Liver (tissue), 9 donors: ENCODE results near the gene NPNT. TPM values are rescaled to one million over a fixed set of nuclear protein-coding genes. Genes with fewer than 3 reads are reported as not detected.

Experiments used
- DNase-seq: peaks from one replicate; pipeline ENCODE4 v3.0.0-alpha.2; 2017; ENCODE audit warnings: low spot score
- H3K27ac ChIP-seq, 2 donors: one replicate each; pipeline ENCODE4 v1.7.0; 2013; ENCODE audit warnings: inconsistent platforms in 2 of 2, low read length in 2 of 2, control low read depth in 1 of 2, low read depth in 1 of 2, mild to moderate bottlenecking in 1 of 2
- H3K27me3 ChIP-seq, 4 donors: one replicate each; pipeline versions ENCODE4 v1.6.1 to v1.7.0; 2013; ENCODE audit warnings: low read length in 3 of 4, inconsistent platforms in 1 of 4, mild to moderate bottlenecking in 1 of 4, moderate library complexity in 1 of 4; ENCODE audit not compliant: control insufficient read depth in 4 of 4, insufficient read depth in 4 of 4
- H3K36me3 ChIP-seq, 4 donors: one replicate each; pipeline versions ENCODE4 v1.6.1 to v1.7.0; 2013; ENCODE audit warnings: low read length in 3 of 4, mild to moderate bottlenecking in 3 of 4, low read depth in 1 of 4, moderate library complexity in 1 of 4; ENCODE audit not compliant: control insufficient read depth in 4 of 4, insufficient read depth in 3 of 4
- H3K4me1 ChIP-seq, 4 donors: one replicate each; pipeline versions ENCODE4 v1.6.1 to v1.7.0; 2013; ENCODE audit warnings: low read length in 3 of 4, mild to moderate bottlenecking in 3 of 4, moderate library complexity in 1 of 4; ENCODE audit not compliant: control insufficient read depth in 4 of 4, insufficient read depth in 4 of 4
- H3K4me3 ChIP-seq, 3 donors: one replicate each; pipeline versions ENCODE4 v1.6.1 to v1.7.0; 2013; ENCODE audit warnings: low read length in 3 of 3, control low read depth in 1 of 3, low read depth in 1 of 3, mild to moderate bottlenecking in 1 of 3
- H3K9ac ChIP-seq, 2 donors: one replicate each; pipeline ENCODE4 v1.7.0; 2013; ENCODE audit warnings: low read length in 2 of 2, mild to moderate bottlenecking in 2 of 2, moderate library complexity in 2 of 2, control low read depth in 1 of 2, low read depth in 1 of 2
- H3K9me3 ChIP-seq, 4 donors: one replicate each; pipeline versions ENCODE4 v1.6.1 to v1.7.0; 2013; ENCODE audit warnings: low read length in 3 of 4; ENCODE audit not compliant: control insufficient read depth in 4 of 4
- ATF3 ChIP-seq: IDR thresholded peaks from 2 replicates; pipeline ENCODE4 v1.6.1; 2016; ENCODE audit warnings: antibody characterized with exemption
- CTCF ChIP-seq: fragments of 150-350 bp; IDR thresholded peaks from 2 replicates; pipeline ENCODE4 v1.5.1; 2017; ENCODE audit warnings: improper control_type of control experiment, low read depth, low read length; ENCODE audit not compliant: missing input control
- EGR1 ChIP-seq, 2 donors: IDR thresholded peaks; 2 replicates each; pipeline ENCODE4 v1.6.1; 2016 to 2018; ENCODE audit warnings: antibody characterized with exemption in 2 of 2, low read depth in 2 of 2
- FOXA1 ChIP-seq: IDR thresholded peaks from 2 replicates; pipeline ENCODE4 v1.6.1; 2016; ENCODE audit warnings: antibody characterized with exemption
- FOXA2 ChIP-seq: IDR thresholded peaks from 2 replicates; pipeline ENCODE4 v1.6.1; 2016; ENCODE audit warnings: antibody characterized with exemption
- GABPA ChIP-seq, 2 donors: IDR thresholded peaks in 1 of 2; conservative IDR thresholded peaks in 1 of 2; 2 replicates each; pipeline ENCODE4 v1.6.1; 2016; ENCODE audit warnings: antibody characterized with exemption in 2 of 2, mild to moderate bottlenecking in 1 of 2, moderate library complexity in 1 of 2
- HNF4A ChIP-seq, 2 donors: conservative IDR thresholded peaks; 2 replicates each; pipeline ENCODE4 v1.6.1; 2016; ENCODE audit warnings: antibody characterized with exemption in 2 of 2, mild to moderate bottlenecking in 2 of 2
- HNF4G ChIP-seq: IDR thresholded peaks from 2 replicates; pipeline ENCODE4 v1.6.1; 2016; ENCODE audit warnings: antibody characterized with exemption
- JUND ChIP-seq, 2 donors: IDR thresholded peaks; 2 replicates each; pipeline ENCODE4 v1.6.1; 2016; ENCODE audit warnings: antibody characterized with exemption in 2 of 2
- NR2F2 ChIP-seq: IDR thresholded peaks from 2 replicates; pipeline ENCODE4 v1.6.1; 2016; ENCODE audit warnings: antibody characterized with exemption
- RAD21 ChIP-seq, 2 donors: IDR thresholded peaks; 2 replicates each; pipeline ENCODE4 v1.6.1; 2016; ENCODE audit warnings: antibody characterized with exemption in 2 of 2, mild to moderate bottlenecking in 2 of 2
- REST ChIP-seq: IDR thresholded peaks from 2 replicates; pipeline ENCODE4 v1.6.1; 2016; ENCODE audit warnings: antibody characterized with exemption, mild to moderate bottlenecking
- RXRA ChIP-seq, 2 donors: IDR thresholded peaks; 2 replicates each; pipeline ENCODE4 v1.6.1; 2017 to 2018; ENCODE audit warnings: antibody characterized with exemption in 2 of 2, mild to moderate bottlenecking in 1 of 2
- SP1 ChIP-seq: IDR thresholded peaks from 2 replicates; pipeline ENCODE4 v1.6.1; 2018; ENCODE audit warnings: antibody characterized with exemption, mild to moderate bottlenecking
- TAF1 ChIP-seq: conservative IDR thresholded peaks from 2 replicates; pipeline ENCODE4 v1.6.1; 2016; ENCODE audit warnings: antibody characterized with exemption, mild to moderate bottlenecking
- YY1 ChIP-seq: IDR thresholded peaks from 2 replicates; pipeline ENCODE4 v1.6.1; 2016; ENCODE audit warnings: antibody characterized with exemption, mild to moderate bottlenecking
- ZBTB33 ChIP-seq: IDR thresholded peaks from 2 replicates; pipeline ENCODE4 v1.6.1; 2016; ENCODE audit warnings: antibody characterized with exemption
- WGBS: extraction: QIAGEN DNeasy Blood & Tissue Kit; methylation state at CpG from one replicate; pipeline ENCODE4 v1.1.7; 2013; 5-methylcytosine and 5-hydroxymethylcytosine counted together
- polyA plus RNA-seq, 2 donors: library from polyadenylated mRNA; stranded (reverse) in 1 of 2; unstranded in 1 of 2; fragments of 200-250 nt in 1 of 2; fragments of >200 nt in 1 of 2; fragmentation: Nextera tagmentation in 1 of 2; extraction: Ambion mirVana in 1 of 2; gene quantifications; one replicate each; pipeline versions ENCODE4 v1.2.1 to v1.2.3, GENCODE V29; 2013 to 2015
- total RNA-seq, 2 donors: library from RNA; depleted of rRNA; stranded (reverse); fragments of >200 nt; gene quantifications; one replicate each; pipeline ENCODE4 v1.2.3, GENCODE V29; 2014
- TF ChIP-seq, protein P1 (sequence below): IDR thresholded peaks from 2 replicates; pipeline ENCODE4 v1.6.1; 2016; ENCODE audit warnings: antibody characterized with exemption
- donor health status: healthy.
- donor health status: healthy.
- donor health status: healthy.
- donor health status: healthy.
- donor health status: healthy.

The NPNT gene
- total and polyA plus RNA-seq, 4 donors: 1.3 to 4.4 (median 2.0) TPM

GRCh38 chr4:106017975-106018374 lies 122.7 kb downstream of the NPNT start:
- Histone ChIP-seq H3K4me3 (no peak overlapping the region), H3K4me1 (no peaks in the 10 kb centered on the region), H3K36me3 (no peaks in the 10 kb centered on the region), H3K9ac (no peak overlapping the region), H3K9me3 (peaks cover 0 to 6% (median under 1%) of the 10 kb centered on the region in 4 donors), H3K27ac (no peak overlapping the region), H3K27me3 (no peaks in the 10 kb centered on the region)
- no peak for DNase-seq
- TF ChIP-seq YY1: no peak
- TF ChIP-seq HNF4G: no peak
- TF ChIP-seq ZBTB33: no peak
- no peak for TF ChIP-seq HNF4A (conservative IDR thresholded peaks at IDR 0.05)
- TF ChIP-seq EGR1 (IDR thresholded peaks at IDR 0.05; ENCODE audit: low read depth in 2 of 2): no peak
- TF ChIP-seq CTCF: no peak
- TF ChIP-seq JUND (IDR thresholded peaks at IDR 0.05): no peak
- TF ChIP-seq RXRA (IDR thresholded peaks at IDR 0.05): no peak
- TF ChIP-seq, protein P1, sequence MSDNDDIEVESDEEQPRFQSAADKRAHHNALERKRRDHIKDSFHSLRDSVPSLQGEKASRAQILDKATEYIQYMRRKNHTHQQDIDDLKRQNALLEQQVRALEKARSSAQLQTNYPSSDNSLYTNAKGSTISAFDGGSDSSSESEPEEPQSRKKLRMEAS: no peak
- TF ChIP-seq NR2F2: no peak
- TF ChIP-seq FOXA2: no peak
- no peak for TF ChIP-seq FOXA1
- TF ChIP-seq REST: no peak
- no peak for TF ChIP-seq ATF3
- no peak for TF ChIP-seq TAF1
- no peak for TF ChIP-seq RAD21 (IDR thresholded peaks at IDR 0.05)
- TF ChIP-seq SP1: no peak
- TF ChIP-seq GABPA (IDR thresholded peaks at IDR 0.05 in 1 of 2, conservative IDR thresholded peaks at IDR 0.05 in 1 of 2): no peak
- 82% methylated on average over 5 of the region's 5 CpGs for WGBS
